RWPE2 (cell line): ENCODE results near the gene GNRHR.

Experiments used
- ATAC-seq: fragments of 200-7000 bp; cut with Tn5 transposase; 3 replicates; pipeline ENCODE4 v1.9.1; 2021; ENCODE audit warnings: low read depth
- DNase-seq: peaks from one replicate; pipeline ENCODE4 v3.0.0-alpha.2; 2020; ENCODE audit warnings: low spot score
- H3K27ac ChIP-seq: fragments of 450-650 bp; 2 replicates; pipeline ENCODE4 v1.5.1; 2017; ENCODE audit warnings: mild to moderate bottlenecking; ENCODE audit not compliant: poor library complexity, severe bottlenecking
- H3K27me3 ChIP-seq: fragments of 250-450 bp; sonication (Bioruptor Pico); 2 replicates; pipeline ENCODE4 v1.5.1; 2021; ENCODE audit warnings: mild to moderate bottlenecking, moderate library complexity; ENCODE audit not compliant: insufficient read depth, poor library complexity, severe bottlenecking
- H3K36me3 ChIP-seq: fragments of 250-450 bp; sonication (Bioruptor Pico); 2 replicates; pipeline ENCODE4 v1.5.1; 2020; ENCODE audit warnings: low read depth, mild to moderate bottlenecking, moderate library complexity
- H3K4me1 ChIP-seq: fragments of 250-450 bp; sonication (Bioruptor Pico); 2 replicates; pipeline ENCODE4 v1.5.1; 2021; ENCODE audit warnings: mild to moderate bottlenecking, moderate library complexity; ENCODE audit not compliant: insufficient read depth, poor library complexity, severe bottlenecking
- H3K4me3 ChIP-seq: fragments of 250-450 bp; sonication (Bioruptor Pico); 2 replicates; pipeline ENCODE4 v1.5.1; 2021; ENCODE audit warnings: mild to moderate bottlenecking, moderate library complexity; ENCODE audit not compliant: severe bottlenecking
- H3K9me3 ChIP-seq: fragments of 250-450 bp; sonication (Bioruptor Pico); 2 replicates; pipeline ENCODE4 v1.5.1; 2021; ENCODE audit warnings: mild to moderate bottlenecking, moderate library complexity; ENCODE audit not compliant: severe bottlenecking
- TF ChIP-seq, protein P1 (sequence below): fragments of 450-650 bp; IDR thresholded peaks from one replicate; pipeline ENCODE4 v1.5.1; 2017; ENCODE audit warnings: mild to moderate bottlenecking, moderate library complexity; ENCODE audit not compliant: poor library complexity, severe bottlenecking

Gene GNRHR

GRCh38 chr4:67719953-67720617 lies 34.1 kb downstream of the GNRHR start:
- TF ChIP-seq, protein P1, sequence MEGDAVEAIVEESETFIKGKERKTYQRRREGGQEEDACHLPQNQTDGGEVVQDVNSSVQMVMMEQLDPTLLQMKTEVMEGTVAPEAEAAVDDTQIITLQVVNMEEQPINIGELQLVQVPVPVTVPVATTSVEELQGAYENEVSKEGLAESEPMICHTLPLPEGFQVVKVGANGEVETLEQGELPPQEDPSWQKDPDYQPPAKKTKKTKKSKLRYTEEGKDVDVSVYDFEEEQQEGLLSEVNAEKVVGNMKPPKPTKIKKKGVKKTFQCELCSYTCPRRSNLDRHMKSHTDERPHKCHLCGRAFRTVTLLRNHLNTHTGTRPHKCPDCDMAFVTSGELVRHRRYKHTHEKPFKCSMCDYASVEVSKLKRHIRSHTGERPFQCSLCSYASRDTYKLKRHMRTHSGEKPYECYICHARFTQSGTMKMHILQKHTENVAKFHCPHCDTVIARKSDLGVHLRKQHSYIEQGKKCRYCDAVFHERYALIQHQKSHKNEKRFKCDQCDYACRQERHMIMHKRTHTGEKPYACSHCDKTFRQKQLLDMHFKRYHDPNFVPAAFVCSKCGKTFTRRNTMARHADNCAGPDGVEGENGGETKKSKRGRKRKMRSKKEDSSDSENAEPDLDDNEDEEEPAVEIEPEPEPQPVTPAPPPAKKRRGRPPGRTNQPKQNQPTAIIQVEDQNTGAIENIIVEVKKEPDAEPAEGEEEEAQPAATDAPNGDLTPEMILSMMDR: no peak
- Histone ChIP-seq H3K36me3 (no peaks in the 10 kb centered on the region; the same call in 1 of the 2 replicates), H3K9me3 (no peaks in the 10 kb centered on the region), H3K27ac (peak overlapping the region; percentile 83), H3K4me1 (peaks cover 18% of the 10 kb centered on the region), H3K4me3 (no peak overlapping the region), H3K27me3 (no peaks in the 10 kb centered on the region)
- DNase-seq (no peak), ATAC-seq (no peak)

DNA sequence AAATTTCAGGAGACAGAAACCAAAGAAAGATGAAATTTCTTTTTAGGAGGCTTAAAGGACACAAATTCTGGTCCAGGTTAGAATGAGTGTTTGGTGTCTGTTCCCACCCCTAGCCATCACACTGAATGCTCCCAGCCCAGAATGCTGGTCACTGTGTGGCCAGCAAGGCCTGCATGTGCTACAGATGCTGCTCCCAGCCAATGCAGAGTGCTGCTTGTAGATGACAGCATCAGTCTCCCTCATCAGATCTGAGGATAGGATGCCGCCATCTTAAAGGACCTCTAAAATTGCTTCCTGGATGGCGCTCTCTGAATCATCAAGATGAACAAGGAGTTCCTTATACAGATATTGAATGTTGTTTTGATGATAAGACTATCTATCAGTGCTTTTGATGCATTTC lies 35.3 kb downstream of the GNRHR start:
- DNase-seq (no peak), ATAC-seq (no peak)
- Histone ChIP-seq H3K4me1 (peaks cover 19% of the 10 kb centered on the region), H3K9me3 (no peaks in the 10 kb centered on the region), H3K36me3 (no peaks in the 10 kb centered on the region; the same call in 1 of the 2 replicates), H3K4me3 (no peak overlapping the region), H3K27me3 (no peaks in the 10 kb centered on the region), H3K27ac (no peak overlapping the region)
- TF ChIP-seq, protein P1: no peak

DNA sequence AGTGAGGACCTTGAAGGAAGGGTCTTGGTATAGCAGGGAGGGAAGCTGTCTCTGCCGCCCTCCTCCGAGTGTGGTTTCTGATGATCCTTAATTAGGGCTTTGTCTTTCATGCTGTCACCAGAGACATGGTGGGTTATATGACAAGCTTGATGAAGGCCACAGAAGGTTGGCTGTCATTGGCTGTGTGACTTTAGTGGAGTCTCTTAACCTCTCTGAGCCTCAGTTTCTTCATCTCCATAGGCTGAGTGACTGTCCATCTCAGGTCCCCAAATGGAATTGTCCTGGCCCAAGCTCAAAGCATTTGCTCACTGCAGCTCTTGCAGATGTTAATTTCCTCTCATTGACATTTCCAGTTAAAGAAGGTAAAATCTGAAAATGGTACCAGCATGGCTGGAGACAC lies 36.6 kb downstream of the GNRHR start:
- TF ChIP-seq, protein P1: no peak
- no peaks in the 10 kb centered on the region for H3K9me3 ChIP-seq
- no peak overlapping the region for H3K27ac ChIP-seq
- ATAC-seq: no peak
- DNase-seq: no peak
- no peak overlapping the region for H3K4me3 ChIP-seq
- no peaks in the 10 kb centered on the region for H3K27me3 ChIP-seq
- peaks cover 29% of the 10 kb centered on the region for H3K4me1 ChIP-seq
- H3K36me3 ChIP-seq: no peaks in the 10 kb centered on the region; the same call in 1 of the 2 replicates

GRCh38 chr4:67714955-67715354 lies 39.2 kb downstream of the GNRHR start:
- no peak overlapping the region for H3K4me3 ChIP-seq
- no peaks in the 10 kb centered on the region for H3K9me3 ChIP-seq
- TF ChIP-seq, protein P1: no peak
- no peak overlapping the region for H3K27ac ChIP-seq
- no peaks in the 10 kb centered on the region for H3K27me3 ChIP-seq
- H3K4me1 ChIP-seq: peaks cover 20% of the 10 kb centered on the region
- ATAC-seq (no peak), DNase-seq (no peak)
- H3K36me3 ChIP-seq: 0 out of 2 replicates have a peak, but pooled peaks cover 1% of the 10 kb centered on the region

GRCh38 chr4:67714248-67714583 lies 40.0 kb downstream of the GNRHR start:
- 0 out of 2 replicates have a peak, but pooled peaks cover 3% of the 10 kb centered on the region for H3K36me3 ChIP-seq
- H3K27ac ChIP-seq: peak overlapping the region; percentile 48
- DNase-seq: no peak
- no peaks in the 10 kb centered on the region for H3K27me3 ChIP-seq
- TF ChIP-seq, protein P1: no peak
- H3K4me1 ChIP-seq: peaks cover 20% of the 10 kb centered on the region
- H3K4me3 ChIP-seq: no peak overlapping the region
- no peaks in the 10 kb centered on the region for H3K9me3 ChIP-seq
- peak; percentile 11; the same call in 1 of the 3 replicates for ATAC-seq
